Caco-2 (cell line): Measurements from ENCODE around the gene ENPP1. TPM values are rescaled to one million over a fixed set of nuclear protein-coding genes. Genes with fewer than 3 reads are reported as not detected.

Experiments used
- BruUV-seq: library from RNA; stranded (reverse); fragments of 400-500 nt; replicated peaks from 2 replicates; lab custom pipeline; 2021; lab: Mats Ljungman, UMichigan
- CTCF ChIA-PET: fragments of 300-600 bp; sonication (Branson Sonifier 250); formaldehyde crosslinking; loops from one replicate; lab custom pipeline; 2022; ENCODE audit warnings: antibody characterized with exemption; lab: Charles Lee
- POLR2A ChIA-PET: fragments of 300-600 bp; sonication (Branson Sonifier 250); formaldehyde crosslinking; loops from one replicate; lab custom pipeline; 2022; ENCODE audit warnings: antibody characterized with exemption; lab: Charles Lee
- DNase-seq, 2 experiments: peaks; one replicate each; pipeline versions ENCODE4 v3.0.0 to v3.0.0-alpha.2; 2020 to 2022
- H3K27me3 ChIP-seq: replicated peaks from 2 replicates; pipeline ENCODE4 v1.6.0; 2011; ENCODE audit warnings: low read length; ENCODE audit not compliant: control insufficient read depth, insufficient read depth
- H3K36me3 ChIP-seq: 2 replicates; pipeline ENCODE4 v1.5.1; 2011; ENCODE audit warnings: low read length; ENCODE audit not compliant: control insufficient read depth, insufficient read depth
- H3K4me1 ChIP-seq: fragments of 250-450 bp; sonication (Bioruptor Pico); 2 replicates; pipeline ENCODE4 v1.5.1; 2020; ENCODE audit warnings: mild to moderate bottlenecking
- H3K4me3 ChIP-seq: 2 replicates; pipeline ENCODE4 v1.5.1; 2011; ENCODE audit warnings: low read depth, mild to moderate bottlenecking, control low read depth, low read length
- H3K9me3 ChIP-seq: fragments of 250-450 bp; sonication (Bioruptor Pico); 2 replicates; pipeline ENCODE4 v1.5.1; 2020; ENCODE audit warnings: mild to moderate bottlenecking, moderate library complexity
- H3K27ac Mint-ChIP-seq: one replicate; pipeline ENCODE4 v1.8.0; 2022; ENCODE audit warnings: mixed read lengths; ENCODE audit not compliant: unreplicated experiment
- H3K27me3 Mint-ChIP-seq: one replicate; pipeline ENCODE4 v1.8.0; 2022; ENCODE audit warnings: mixed read lengths; ENCODE audit not compliant: insufficient read depth, unreplicated experiment
- H3K36me3 Mint-ChIP-seq: one replicate; pipeline ENCODE4 v1.8.0; 2022; ENCODE audit warnings: mild to moderate bottlenecking, mixed read lengths; ENCODE audit not compliant: insufficient read depth, unreplicated experiment
- H3K4me1 Mint-ChIP-seq: one replicate; pipeline ENCODE4 v1.8.0; 2022; ENCODE audit warnings: low read depth, mixed read lengths; ENCODE audit not compliant: unreplicated experiment
- H3K4me3 Mint-ChIP-seq: one replicate; pipeline ENCODE4 v1.8.0; 2022; ENCODE audit warnings: mild to moderate bottlenecking, moderate library complexity, mixed read lengths; ENCODE audit not compliant: unreplicated experiment
- H3K9me3 Mint-ChIP-seq: one replicate; pipeline ENCODE4 v1.8.0; 2022; ENCODE audit warnings: mixed read lengths; ENCODE audit not compliant: unreplicated experiment
- CTCF ChIP-seq, 2 experiments: fragments of 200-600 bp in 1 of 2; IDR thresholded peaks; 1 replicate in 1 of 2; 2 replicates in 1 of 2; pipeline versions ENCODE4 v1.5.1 to v1.8.0; 2011 to 2022; ENCODE audit warnings: antibody characterized with exemption in 1 of 2, control low read depth in 1 of 2, inconsistent platforms in 1 of 2, low read depth in 1 of 2, low read length in 1 of 2, mild to moderate bottlenecking in 1 of 2, moderate library complexity in 1 of 2; ENCODE audit not compliant: insufficient read depth in 1 of 2, severe bottlenecking in 1 of 2, unreplicated experiment in 1 of 2
- intact Hi-C: fragments of 100-400 bp; cut with micrococcal nuclease; formaldehyde crosslinking; loops from one replicate; pipeline ENCODE4 v1.10.0; 2022; ENCODE audit not compliant: unreplicated experiment
- total RNA-seq: library from RNA; stranded (reverse); gene quantifications from 2 replicates; pipeline ENCODE4 v1.2.3, GENCODE V29; 2022

The ENPP1 gene
- total RNA-seq, 1 experiment from 2014 or later, result 4.8 TPM

- Mint-ChIP-seq H3K4me1 (peaks cover 12% of the 10 kb centered on the region), H3K27me3 (no peaks in the 10 kb centered on the region), H3K36me3 (no peaks in the 10 kb centered on the region), H3K9me3 (peaks cover under 1% of the 10 kb centered on the region), H3K4me3 (no peak overlapping the region), H3K27ac (no peak overlapping the region)
- Histone ChIP-seq H3K4me3 (no peak overlapping the region), H3K4me1 (no peaks in the 10 kb centered on the region; the same call in 1 of the 2 replicates), H3K27me3 (no peaks in the 10 kb centered on the region; the same call in 1 of the 2 replicates), H3K36me3 (no peaks in the 10 kb centered on the region), H3K9me3 (no peaks in the 10 kb centered on the region)
- TF ChIP-seq CTCF (IDR thresholded peaks at IDR 0.05; ENCODE audit: insufficient read depth in 1 of 2, low read depth in 1 of 2, low read length in 1 of 2, severe bottlenecking in 1 of 2, unreplicated experiment in 1 of 2), result no peak
- CTCF ChIA-PET, result no interaction called here
- no peak for DNase-seq
- no TSS peak for BruUV-seq
- intact Hi-C loops, result no loop called here
- POLR2A ChIA-PET, result no interaction called here
These were observed 32.6 kb downstream of the ENPP1 start for GRCh38 chr6:131840441-131840840.

- Mint-ChIP-seq H3K9me3 (peaks cover 7% of the 10 kb centered on the region), H3K27ac (no peak overlapping the region), H3K36me3 (no peaks in the 10 kb centered on the region), H3K27me3 (no peaks in the 10 kb centered on the region), H3K4me1 (peaks cover 17% of the 10 kb centered on the region), H3K4me3 (no peak overlapping the region)
- BruUV-seq, result no TSS peak
- Histone ChIP-seq H3K4me1 (no peaks in the 10 kb centered on the region; the same call in 1 of the 2 replicates), H3K27me3 (no peaks in the 10 kb centered on the region; the same call in 1 of the 2 replicates), H3K4me3 (no peak overlapping the region), H3K9me3 (no peaks in the 10 kb centered on the region), H3K36me3 (no peaks in the 10 kb centered on the region)
- CTCF ChIA-PET, result no interaction called here
- intact Hi-C loops, result no loop called here
- no peak for TF ChIP-seq CTCF (IDR thresholded peaks at IDR 0.05; ENCODE audit: insufficient read depth in 1 of 2, low read depth in 1 of 2, low read length in 1 of 2, severe bottlenecking in 1 of 2, unreplicated experiment in 1 of 2)
- POLR2A ChIA-PET, result no interaction called here
- no peak for DNase-seq
These were observed 33.2 kb downstream of the ENPP1 start for GRCh38 chr6:131840936-131841583.

- ChIA-PET CTCF (interaction anchor here (0.8 to 0.9 kb wide), 2 partner anchors 61 to 66 kb away, joined by 3 read pairs; no protein-coding TSS in a partner anchor), POLR2A (interaction anchor here (0.6 to 1.5 kb wide), 2 partner anchors 107 to 669 kb away, joined by 4 to 6 read pairs; partner anchors contain the start of gene CCN2)
- Histone ChIP-seq H3K4me1 (no peaks in the 10 kb centered on the region; the same call in 1 of the 2 replicates), H3K9me3 (no peaks in the 10 kb centered on the region), H3K27me3 (no peaks in the 10 kb centered on the region; the same call in 1 of the 2 replicates), H3K4me3 (no peak overlapping the region), H3K36me3 (no peaks in the 10 kb centered on the region)
- Mint-ChIP-seq H3K36me3 (no peaks in the 10 kb centered on the region), H3K27me3 (no peaks in the 10 kb centered on the region), H3K4me3 (no peak overlapping the region), H3K27ac (no peak overlapping the region), H3K9me3 (peaks cover 14% of the 10 kb centered on the region), H3K4me1 (peaks cover 21% of the 10 kb centered on the region)
- no TSS peak for BruUV-seq
- no peak for TF ChIP-seq CTCF (IDR thresholded peaks at IDR 0.05; ENCODE audit: insufficient read depth in 1 of 2, low read depth in 1 of 2, low read length in 1 of 2, severe bottlenecking in 1 of 2, unreplicated experiment in 1 of 2)
- DNase-seq, result no peak
- intact Hi-C loops, result loop anchor here (1.0 kb wide), 1 partner anchor 21 kb away; no protein-coding TSS in a partner anchor
These were observed 35.9 kb downstream of the ENPP1 start for GRCh38 chr6:131843768-131844167.
